GM12878 (cell line): ENCODE data around the gene DYNC1I1. TPM values are rescaled to one million over a fixed set of nuclear protein-coding genes. Genes with fewer than 3 reads are reported as not detected.

Source experiments
- ATAC-seq: fragments of 200-7000 bp; cut with Tn5 transposase; 3 replicates; pipeline ENCODE4 v1.9.1; 2020; ENCODE audit warnings: mild to moderate bottlenecking, moderate library complexity
- BruUV-seq: library from RNA; stranded (reverse); fragments of 400-500 nt; replicated peaks from 2 replicates; lab custom pipeline; 2021; lab: Mats Ljungman, UMichigan
- CTCF ChIA-PET: fragments of 300-600 bp; sonication (Branson Sonifier 250); formaldehyde crosslinking; extraction: SDS; loops from one replicate; lab custom pipeline; 2021; ENCODE audit warnings: inconsistent platforms; lab: Yijun Ruan, JAX
- POLR2A ChIA-PET: fragments of 350-600 bp; formaldehyde crosslinking; extraction: SDS; loops from one replicate; lab custom pipeline; 2021; ENCODE audit warnings: inconsistent platforms; lab: Charles Lee
- RAD21 ChIA-PET: fragments of 300-600 bp; sonication (Branson Sonifier 250); formaldehyde crosslinking; loops from one replicate; lab custom pipeline; 2023; ENCODE audit warnings: antibody characterized with exemption; ENCODE audit not compliant: unreplicated experiment; lab: Charles Lee
- SMC1A ChIA-PET: fragments of 300-600 bp; sonication (Branson Sonifier 250); formaldehyde crosslinking; loops from one replicate; lab custom pipeline; 2023; ENCODE audit not compliant: unreplicated experiment, uncharacterized antibody; lab: Charles Lee
- DNase-seq: peaks from one replicate; pipeline ENCODE4 v3.0.0-alpha.2; 2011; ENCODE audit warnings: low read depth, low spot score
- FAIRE-seq: peaks from 3 replicates; lab custom pipeline; 2011; peaks lifted over from hg19 to GRCh38; lab: Jason Lieb, UNC
- H2AFZ ChIP-seq: 2 replicates; pipeline ENCODE4 v1.6.0; 2011; ENCODE audit warnings: low read depth, low read length, control low read depth; ENCODE audit not compliant: control insufficient read depth
- H3K27ac ChIP-seq: 2 replicates; pipeline ENCODE4 v1.5.1; 2011; ENCODE audit warnings: control low read depth; ENCODE audit not compliant: control insufficient read depth, insufficient read depth
- H3K27me3 ChIP-seq, 2 experiments: replicated peaks in 1 of 2; 2 replicates each; pipeline versions ENCODE4 v1.6.0 to v1.6.1; 2011; ENCODE audit warnings: low read length in 1 of 2; ENCODE audit not compliant: control insufficient read depth in 2 of 2, insufficient read depth in 2 of 2
- H3K36me3 ChIP-seq, 2 experiments: 2 replicates each; pipeline ENCODE4 v1.5.1; 2011; ENCODE audit warnings: low read length in 1 of 2; ENCODE audit not compliant: control insufficient read depth in 2 of 2, insufficient read depth in 2 of 2
- H3K4me1 ChIP-seq: 2 replicates; pipeline ENCODE4 v1.6.1; 2011; ENCODE audit warnings: mild to moderate bottlenecking, low read length, moderate library complexity, mixed read lengths; ENCODE audit not compliant: control insufficient read depth, insufficient read depth
- H3K4me2 ChIP-seq: 2 replicates; pipeline ENCODE4 v1.6.0; 2011; ENCODE audit warnings: control low read depth; ENCODE audit not compliant: control insufficient read depth, insufficient read depth
- H3K4me3 ChIP-seq: fragments of 200-600 bp; sonication (generic); 2 replicates; pipeline ENCODE4 v1.5.1; 2016
- H3K79me2 ChIP-seq: 2 replicates; pipeline ENCODE4 v1.6.0; 2011; ENCODE audit warnings: low read length; ENCODE audit not compliant: control insufficient read depth, insufficient read depth
- H3K9ac ChIP-seq: 2 replicates; pipeline ENCODE4 v1.8.0; 2011; ENCODE audit warnings: low read length, control low read depth, mixed read lengths; ENCODE audit not compliant: control insufficient read depth, insufficient read depth
- H3K9me3 ChIP-seq: replicated peaks from 3 replicates; pipeline ENCODE4 v1.5.1; 2011; ENCODE audit warnings: mild to moderate bottlenecking, low read length; ENCODE audit not compliant: control insufficient read depth, insufficient read depth
- H4K20me1 ChIP-seq: 2 replicates; pipeline ENCODE4 v1.6.0; 2011; ENCODE audit not compliant: control insufficient read depth, insufficient read depth
- CBX3 ChIP-seq: fragments of 200-600 bp; sonication (generic); IDR thresholded peaks from 2 replicates; pipeline ENCODE4 v1.6.1; 2016; ENCODE audit warnings: low read depth, borderline replicate concordance
- CEBPB ChIP-seq, 2 experiments: fragments of 150-350 bp in 1 of 2; IDR thresholded peaks; 2 replicates each; pipeline ENCODE4 v1.6.1; 2012 to 2014; ENCODE audit warnings: low read depth in 2 of 2, low read length in 2 of 2, borderline replicate concordance in 1 of 2, inconsistent platforms in 1 of 2
- JUNB ChIP-seq: IDR thresholded peaks from 2 replicates; pipeline ENCODE4 v1.6.1; 2016; ENCODE audit warnings: antibody characterized with exemption, mild to moderate bottlenecking
- RAD21 ChIP-seq: IDR thresholded peaks from 2 replicates; pipeline ENCODE4 v1.6.1; 2011; ENCODE audit warnings: mild to moderate bottlenecking, low read depth, low read length, moderate library complexity; ENCODE audit not compliant: insufficient read depth
- REST ChIP-seq: IDR thresholded peaks from 2 replicates; pipeline ENCODE4 v1.6.1; 2012; ENCODE audit warnings: mild to moderate bottlenecking, low read depth, low read length
- SMARCA5 ChIP-seq: fragments of 450-650 bp; IDR thresholded peaks from 2 replicates; pipeline ENCODE4 v1.6.1; 2017; ENCODE audit warnings: mild to moderate bottlenecking
- SREBF1 ChIP-seq: IDR thresholded peaks from 2 replicates; pipeline ENCODE4 v1.6.1; 2012; ENCODE audit warnings: mild to moderate bottlenecking, low read length
- TCF7 ChIP-seq: IDR thresholded peaks from 2 replicates; pipeline ENCODE4 v1.6.1; 2014; ENCODE audit warnings: antibody characterized with exemption, borderline replicate concordance
- ZNF274 ChIP-seq: IDR thresholded peaks from one replicate; pipeline ENCODE4 v1.8.0; 2011; ENCODE audit not compliant: insufficient read length, insufficient read depth
- in situ Hi-C: fragments of 300-500 bp; cut with MboI; formaldehyde crosslinking; loops from 9 replicates; pipeline ENCODE4 v1.14.3; 2018; ENCODE audit warnings: mixed read lengths
- intact Hi-C: fragments of 100-400 bp; cut with micrococcal nuclease; formaldehyde crosslinking; loops from one replicate; pipeline ENCODE4 v1.14.2; 2022; ENCODE audit not compliant: unreplicated experiment
- polyA plus RNA-seq, 11 experiments: library from polyadenylated mRNA; depleted of rRNA in 4 of 11; unstranded in 6 of 11; stranded (reverse) in 5 of 11; fragments of >200 nt; fragmentation: Nextera tagmentation in 4 of 11; fragmentation: Illumina TruSeq in 1 of 11; extraction: Ambion mirVana in 4 of 11; extraction: Trizol in 1 of 11; gene quantifications; 1 replicate in 1 of 11; 2 replicates in 10 of 11; pipeline versions ENCODE4 v1.2.1 to v1.2.3, GENCODE V29; 2011 to 2016; ENCODE audit warnings: inconsistent platforms in 2 of 11, missing spikeins in 2 of 11, low read depth in 1 of 11
- total RNA-seq, 4 experiments: library from RNA; depleted of rRNA in 3 of 4; stranded (reverse); fragments of >200 nt in 3 of 4; fragmentation: Illumina TruSeq in 1 of 4; extraction: Trizol in 1 of 4; gene quantifications; 2 replicates each; pipeline versions ENCODE4 v1.2.1 to v1.2.3, GENCODE V29; 2013 to 2021
- TF ChIP-seq, protein P1 (sequence below): fragments of 450-650 bp; IDR thresholded peaks from 2 replicates; pipeline ENCODE4 v1.6.1; 2017; ENCODE audit warnings: borderline replicate concordance
- TF ChIP-seq, protein P2 (sequence below): fragments of 450-650 bp; IDR thresholded peaks from 2 replicates; pipeline ENCODE4 v1.6.1; 2014; ENCODE audit warnings: mild to moderate bottlenecking

The DYNC1I1 gene
- total and polyA plus RNA-seq, 10 of the 15 experiments (the other 5 are each of a cell fraction or from before 2014, with no cell fraction given), result 0.05 to 0.91 (median 0.14) TPM; not detected in 3

GRCh38 chr7:96052289-96052688, 279.9 kb downstream of the DYNC1I1 start:
- Histone ChIP-seq H3K4me1 (no peaks in the 10 kb centered on the region), H3K4me3 (no peak overlapping the region), H3K36me3 (no peaks in the 10 kb centered on the region), H3K79me2 (no peaks in the 10 kb centered on the region), H3K9ac (no peak overlapping the region), H4K20me1 (no peaks in the 10 kb centered on the region), H3K27ac (no peak overlapping the region), H3K27me3 (no peaks in the 10 kb centered on the region), H2AFZ (no peak overlapping the region), H3K4me2 (no peak overlapping the region), H3K9me3 (no peaks in the 10 kb centered on the region)
- RAD21 ChIA-PET, result no interaction called here
- BruUV-seq, result no TSS peak
- FAIRE-seq (no peak), DNase-seq (no peak), ATAC-seq (no peak)
- CTCF ChIA-PET, result interaction anchor here (0.7 kb wide), 1 partner anchor 278 kb away, joined by 3 read pairs; no protein-coding TSS in a partner anchor
- SMC1A ChIA-PET, result no interaction called here
- no peak for TF ChIP-seq CBX3
- no peak for TF ChIP-seq REST
- TF ChIP-seq, protein P1, sequence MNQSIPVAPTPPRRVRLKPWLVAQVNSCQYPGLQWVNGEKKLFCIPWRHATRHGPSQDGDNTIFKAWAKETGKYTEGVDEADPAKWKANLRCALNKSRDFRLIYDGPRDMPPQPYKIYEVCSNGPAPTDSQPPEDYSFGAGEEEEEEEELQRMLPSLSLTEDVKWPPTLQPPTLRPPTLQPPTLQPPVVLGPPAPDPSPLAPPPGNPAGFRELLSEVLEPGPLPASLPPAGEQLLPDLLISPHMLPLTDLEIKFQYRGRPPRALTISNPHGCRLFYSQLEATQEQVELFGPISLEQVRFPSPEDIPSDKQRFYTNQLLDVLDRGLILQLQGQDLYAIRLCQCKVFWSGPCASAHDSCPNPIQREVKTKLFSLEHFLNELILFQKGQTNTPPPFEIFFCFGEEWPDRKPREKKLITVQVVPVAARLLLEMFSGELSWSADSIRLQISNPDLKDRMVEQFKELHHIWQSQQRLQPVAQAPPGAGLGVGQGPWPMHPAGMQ, result no peak
- TF ChIP-seq ZNF274, result no peak
- no peak for TF ChIP-seq CEBPB (IDR thresholded peaks at IDR 0.05; ENCODE audit: borderline replicate concordance in 1 of 2, low read depth in 2 of 2, low read length in 2 of 2)
- TF ChIP-seq JUNB, result no peak
- TF ChIP-seq RAD21, result no peak
- TF ChIP-seq SREBF1, result no peak
- no peak for TF ChIP-seq SMARCA5
- TF ChIP-seq, protein P2, sequence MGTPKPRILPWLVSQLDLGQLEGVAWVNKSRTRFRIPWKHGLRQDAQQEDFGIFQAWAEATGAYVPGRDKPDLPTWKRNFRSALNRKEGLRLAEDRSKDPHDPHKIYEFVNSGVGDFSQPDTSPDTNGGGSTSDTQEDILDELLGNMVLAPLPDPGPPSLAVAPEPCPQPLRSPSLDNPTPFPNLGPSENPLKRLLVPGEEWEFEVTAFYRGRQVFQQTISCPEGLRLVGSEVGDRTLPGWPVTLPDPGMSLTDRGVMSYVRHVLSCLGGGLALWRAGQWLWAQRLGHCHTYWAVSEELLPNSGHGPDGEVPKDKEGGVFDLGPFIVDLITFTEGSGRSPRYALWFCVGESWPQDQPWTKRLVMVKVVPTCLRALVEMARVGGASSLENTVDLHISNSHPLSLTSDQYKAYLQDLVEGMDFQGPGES, result no peak
- TF ChIP-seq TCF7, result no peak
- in situ Hi-C loops (no loop called here), intact Hi-C loops (no loop called here)
- POLR2A ChIA-PET, result no interaction called here
